SU-DHL-6 (cell line): Measurements from ENCODE around the gene ATP11C.
"Not testable (repeated sequence)": the region's sequence is repeated elsewhere in the genome, so short reads cannot be mapped to it uniquely, and the experiment has no call there.

Source experiments
- H2AFZ ChIP-seq: fragments of 200-600 bp; sonication (generic); 2 replicates; pipeline ENCODE4 v1.6.1; 2014; ENCODE audit warnings: low read depth, mild to moderate bottlenecking, moderate library complexity, mixed read lengths, antibody characterized with exemption, low read length; ENCODE audit not compliant: severe bottlenecking
- H3F3A ChIP-seq: fragments of 200-600 bp; shearing (Covaris generic); 2 replicates; pipeline ENCODE4 v1.6.0; 2016; ENCODE audit warnings: antibody characterized with exemption, mild to moderate bottlenecking; ENCODE audit not compliant: insufficient read depth
- H3K27ac ChIP-seq: fragments of 200-600 bp; sonication (generic); 2 replicates; pipeline ENCODE4 v1.5.1; 2016; ENCODE audit warnings: low read depth, mild to moderate bottlenecking, low read length, moderate library complexity, mixed read lengths
- H3K27me3 ChIP-seq: fragments of 200-600 bp; sonication (generic), shearing (Covaris generic); 2 replicates; pipeline ENCODE4 v1.6.0; 2014; ENCODE audit warnings: mild to moderate bottlenecking, low read length
- H3K36me3 ChIP-seq: fragments of 200-600 bp; sonication (generic); 2 replicates; pipeline ENCODE4 v1.6.1; 2014; ENCODE audit warnings: mild to moderate bottlenecking, low read length, mixed read lengths
- H3K4me2 ChIP-seq: fragments of 300-600, 200-600 bp; shearing (Covaris generic), sonication (generic); 2 replicates; pipeline ENCODE4 v1.6.0; 2014; ENCODE audit warnings: low read length, low read depth, mild to moderate bottlenecking; ENCODE audit not compliant: poor library complexity, severe bottlenecking
- H3K4me3 ChIP-seq: fragments of 200-600 bp; sonication (generic); 2 replicates; pipeline ENCODE4 v1.5.1; 2014; ENCODE audit warnings: antibody characterized with exemption, low read length, mild to moderate bottlenecking, mixed read lengths; ENCODE audit not compliant: insufficient read depth, poor library complexity, severe bottlenecking
- H3K79me2 ChIP-seq: fragments of 200-600 bp; sonication (generic); 2 replicates; pipeline ENCODE4 v1.6.1; 2014; ENCODE audit warnings: mild to moderate bottlenecking, low read length, moderate library complexity; ENCODE audit not compliant: insufficient read depth
- H3K9ac ChIP-seq: fragments of 200-600 bp; sonication (generic); 2 replicates; pipeline ENCODE4 v1.7.0; 2014; ENCODE audit warnings: mild to moderate bottlenecking, low read length
- H3K9me2 ChIP-seq: fragments of 200-600 bp; sonication (generic); replicated peaks from 2 replicates; pipeline ENCODE4 v1.6.1; 2014; ENCODE audit warnings: low read length; ENCODE audit not compliant: insufficient read depth
- H3K9me3 ChIP-seq: fragments of 200-600 bp; sonication (generic); 2 replicates; pipeline ENCODE4 v1.6.1; 2014; ENCODE audit warnings: low read length, mixed read lengths; ENCODE audit not compliant: insufficient read depth
- H4K20me1 ChIP-seq: fragments of 200-600 bp; sonication (generic); 2 replicates; pipeline ENCODE4 v1.6.1; 2014; ENCODE audit warnings: low read depth, mild to moderate bottlenecking, antibody characterized with exemption, low read length, moderate library complexity, mixed read lengths
- CTCF ChIP-seq: fragments of 200-600 bp; sonication (generic); IDR thresholded peaks from one replicate; pipeline ENCODE4 v1.5.1; 2017; ENCODE audit warnings: antibody characterized with exemption, mild to moderate bottlenecking, low read length, moderate library complexity; ENCODE audit not compliant: insufficient read depth, poor library complexity, severe bottlenecking
- EZH2phosphoT487 ChIP-seq: fragments of 200-600 bp; sonication (generic), shearing (Covaris generic); conservative IDR thresholded peaks from 2 replicates; pipeline ENCODE4 v1.6.1; 2018; ENCODE audit warnings: mild to moderate bottlenecking, antibody characterized with exemption, low read length, moderate library complexity, mixed read lengths

The ATP11C gene

GRCh38 chrX:139842326-139843185, 90.3 kb downstream of the ATP11C start:
- H3K9ac ChIP-seq = no peak overlapping the region
- no peaks in the 10 kb centered on the region for H3K9me2 ChIP-seq
- no peaks in the 10 kb centered on the region for H3K79me2 ChIP-seq
- no peaks in the 10 kb centered on the region for H3F3A ChIP-seq
- H3K27ac ChIP-seq = no peak overlapping the region
- no peaks in the 10 kb centered on the region for H4K20me1 ChIP-seq
- no peaks in the 10 kb centered on the region for H3K27me3 ChIP-seq
- H2AFZ ChIP-seq = no peak overlapping the region
- H3K4me3 ChIP-seq = no peak overlapping the region
- no peaks in the 10 kb centered on the region for H3K36me3 ChIP-seq
- no peaks in the 10 kb centered on the region for H3K9me3 ChIP-seq
- no peak overlapping the region for H3K4me2 ChIP-seq
- TF ChIP-seq CTCF = no peak
- TF ChIP-seq EZH2phosphoT487 = no peak

- not testable (repeated sequence) for H3K9ac ChIP-seq, H3K9me2 ChIP-seq, H4K20me1 ChIP-seq, H3K27ac ChIP-seq, H3K27me3 ChIP-seq, H3K4me3 ChIP-seq, H3K36me3 ChIP-seq, H3K4me2 ChIP-seq, H3F3A ChIP-seq, H2AFZ ChIP-seq, H3K79me2 ChIP-seq, H3K9me3 ChIP-seq
These were observed 96.5 kb downstream of the ATP11C start for GRCh38 chrX:139836335-139836734.

- TF ChIP-seq CTCF = no peak
- TF ChIP-seq EZH2phosphoT487 = no peak
- Histone ChIP-seq H3K4me2 (no peak overlapping the region), H3K4me3 (no peak overlapping the region), H2AFZ (no peak overlapping the region), H3K27me3 (no peaks in the 10 kb centered on the region), H3F3A (no peaks in the 10 kb centered on the region), H3K9ac (no peak overlapping the region), H4K20me1 (no peaks in the 10 kb centered on the region), H3K36me3 (no peaks in the 10 kb centered on the region), H3K79me2 (no peaks in the 10 kb centered on the region), H3K9me2 (no peaks in the 10 kb centered on the region), H3K9me3 (no peaks in the 10 kb centered on the region), H3K27ac (no peak overlapping the region)
These were observed 98.0 kb downstream of the ATP11C start for GRCh38 chrX:139834879-139835278.

- no peak overlapping the region for H3K27ac ChIP-seq
These were observed 100.0 kb downstream of the ATP11C start for GRCh38 chrX:139832718-139833309.

More at GRCh38 chrX:139832718-139833309, 100.0 kb downstream of the ATP11C start:
- Histone ChIP-seq H2AFZ (no peak overlapping the region), H3K9ac (no peak overlapping the region), H3K4me3 (no peak overlapping the region), H3F3A (no peaks in the 10 kb centered on the region), H3K36me3 (no peaks in the 10 kb centered on the region), H3K79me2 (no peaks in the 10 kb centered on the region), H3K27me3 (no peaks in the 10 kb centered on the region), H3K9me2 (no peaks in the 10 kb centered on the region), H3K4me2 (no peak overlapping the region), H4K20me1 (no peaks in the 10 kb centered on the region), H3K9me3 (no peaks in the 10 kb centered on the region)
- TF ChIP-seq EZH2phosphoT487 (no peak), CTCF (no peak)
